HepG2 (cell line): ENCODE results near the gene MC1R. TPM values are rescaled to one million over a fixed set of nuclear protein-coding genes. Genes with fewer than 3 reads are reported as not detected.

Experiments used
- AGO1 ChIP-seq: fragments of 200-400 bp; formaldehyde crosslinking; IDR thresholded peaks from 2 replicates; pipeline ENCODE4 v1.6.1; 2017; ENCODE audit warnings: mild to moderate bottlenecking, low read depth, low read length, moderate library complexity; ENCODE audit not compliant: poor library complexity, severe bottlenecking
- BHLHE40 ChIP-seq: IDR thresholded peaks from 2 replicates; pipeline ENCODE4 v1.6.1; 2011; ENCODE audit warnings: low read length, improper control_type of control experiment
- BRF2 ChIP-seq: sonication (generic); formaldehyde crosslinking; IDR thresholded peaks from 2 replicates; pipeline ENCODE4 v1.8.1; 2022; ENCODE audit warnings: mild to moderate bottlenecking, missing genetic modification reagents
- CBX1 ChIP-seq: IDR thresholded peaks from one replicate; pipeline ENCODE4 v1.6.1; 2016; ENCODE audit warnings: antibody characterized with exemption, low read depth
- CENPT ChIP-seq: sonication (generic); formaldehyde crosslinking; IDR thresholded peaks from 2 replicates; pipeline ENCODE4 v1.8.0; 2022; ENCODE audit warnings: low read depth, mild to moderate bottlenecking, moderate library complexity, missing genetic modification reagents
- ERF ChIP-seq: IDR thresholded peaks from 2 replicates; pipeline ENCODE4 v1.6.1; 2018; ENCODE audit warnings: missing biosample characterization, missing genetic modification reagents
- FOXP4 ChIP-seq: sonication (generic); formaldehyde crosslinking; IDR thresholded peaks from 2 replicates; pipeline ENCODE4 v1.4.0; 2020; ENCODE audit warnings: missing genetic modification reagents
- MED13 ChIP-seq: sonication (generic); formaldehyde crosslinking; IDR thresholded peaks from 2 replicates; pipeline ENCODE4 v1.5.0; 2020; ENCODE audit warnings: missing genetic modification reagents
- PATZ1 ChIP-seq: sonication (generic); formaldehyde crosslinking; IDR thresholded peaks from 2 replicates; pipeline ENCODE4 v1.4.0; 2020; ENCODE audit warnings: missing genetic modification reagents
- PCBP1 ChIP-seq: fragments of 200-400 bp; formaldehyde crosslinking; IDR thresholded peaks from 2 replicates; pipeline ENCODE4 v1.6.1; 2017; ENCODE audit warnings: mild to moderate bottlenecking, low read depth, low read length, borderline replicate concordance
- POGK ChIP-seq: sonication (generic); formaldehyde crosslinking; conservative IDR thresholded peaks from 2 replicates; pipeline ENCODE4 v1.8.0; 2022; ENCODE audit warnings: mild to moderate bottlenecking, moderate library complexity, missing genetic modification reagents
- RFXAP ChIP-seq: sonication (generic); formaldehyde crosslinking; IDR thresholded peaks from 2 replicates; pipeline ENCODE4 v1.4.0; 2020; ENCODE audit warnings: missing genetic modification reagents, borderline replicate concordance
- TFDP2 ChIP-seq: sonication (generic); formaldehyde crosslinking; IDR thresholded peaks from 2 replicates; pipeline ENCODE4 v1.4.0; 2020; ENCODE audit warnings: missing genetic modification reagents
- TFE3 ChIP-seq: IDR thresholded peaks from 2 replicates; pipeline ENCODE4 v1.6.1; 2016
- YEATS2 ChIP-seq: sonication (generic); formaldehyde crosslinking; IDR thresholded peaks from 2 replicates; pipeline ENCODE4 v1.4.0; 2020; ENCODE audit warnings: missing genetic modification reagents, borderline replicate concordance
- YEATS4 ChIP-seq: sonication (generic); formaldehyde crosslinking; IDR thresholded peaks from 2 replicates; pipeline ENCODE4 v1.4.0; 2020; ENCODE audit warnings: missing genetic modification reagents, borderline replicate concordance
- polyA plus RNA-seq, 8 experiments: library from polyadenylated mRNA; depleted of rRNA in 3 of 8; stranded (reverse) in 7 of 8; unstranded in 1 of 8; fragments of >200 nt; fragmentation: Illumina TruSeq in 4 of 8; extraction: Trizol in 4 of 8; gene quantifications; 2 replicates each; pipeline versions ENCODE4 v1.2.1 to v1.2.3, GENCODE V29; 2011 to 2016; ENCODE audit warnings: low read depth in 4 of 8, missing spikeins in 1 of 8, mixed read lengths in 1 of 8; ENCODE audit not compliant: insufficient read depth in 1 of 8
- total RNA-seq, 5 experiments: library from RNA; depleted of rRNA; stranded (reverse); fragments of >200 nt; fragmentation: Illumina TruSeq; extraction: Trizol; gene quantifications; 2 replicates each; pipeline ENCODE4 v1.2.3, GENCODE V29; 2016; ENCODE audit warnings: low read depth in 1 of 5

Gene MC1R
- total and polyA plus RNA-seq, 2 of the 13 experiments (the other 11 are each of a cell fraction or from before 2014, with no cell fraction given): 9.1 to 14.8 TPM

GRCh38 chr16:89873109-89873971, 45.3 kb upstream of the MC1R start, which contains the start of gene TCF25 (continued):
- TF ChIP-seq PATZ1: peak; percentile 54
- TF ChIP-seq YEATS4: peak; percentile 95
- no peak for TF ChIP-seq CBX1
- peak; percentile 41; the same call in 1 of the 2 replicates for TF ChIP-seq FOXP4 (CRISPR knock-in tag)
- TF ChIP-seq AGO1: peak; percentile 88
- peak; percentile 90 for TF ChIP-seq RFXAP (CRISPR knock-in tag)
- TF ChIP-seq BRF2: 0 out of 2 replicates have a peak, but pooled peaks have one; percentile 8
- TF ChIP-seq PCBP1: peak; percentile 75; the same call in 1 of the 2 replicates
- peak; percentile 73; the same call in 1 of the 2 replicates for TF ChIP-seq YEATS2
- TF ChIP-seq MED13: peak; percentile 68; the same call in 1 of the 2 replicates
- TF ChIP-seq ERF: peak; percentile 92
- peak; percentile 96 for TF ChIP-seq TFDP2 (CRISPR knock-in tag)
- no peak for TF ChIP-seq BHLHE40
- TF ChIP-seq CENPT (CRISPR knock-in tag): peak; percentile 94
- peak; percentile 97 for TF ChIP-seq POGK (CRISPR knock-in tag)
- TF ChIP-seq TFE3 (CRISPR knock-in tag): no peak
